Measurements from ENCODE around the gene CWC15.
"Not testable (repeated sequence)": the region's sequence is repeated elsewhere in the genome, so short reads cannot be mapped to it uniquely, and the experiment has no call there.

The CWC15 gene

DNA sequence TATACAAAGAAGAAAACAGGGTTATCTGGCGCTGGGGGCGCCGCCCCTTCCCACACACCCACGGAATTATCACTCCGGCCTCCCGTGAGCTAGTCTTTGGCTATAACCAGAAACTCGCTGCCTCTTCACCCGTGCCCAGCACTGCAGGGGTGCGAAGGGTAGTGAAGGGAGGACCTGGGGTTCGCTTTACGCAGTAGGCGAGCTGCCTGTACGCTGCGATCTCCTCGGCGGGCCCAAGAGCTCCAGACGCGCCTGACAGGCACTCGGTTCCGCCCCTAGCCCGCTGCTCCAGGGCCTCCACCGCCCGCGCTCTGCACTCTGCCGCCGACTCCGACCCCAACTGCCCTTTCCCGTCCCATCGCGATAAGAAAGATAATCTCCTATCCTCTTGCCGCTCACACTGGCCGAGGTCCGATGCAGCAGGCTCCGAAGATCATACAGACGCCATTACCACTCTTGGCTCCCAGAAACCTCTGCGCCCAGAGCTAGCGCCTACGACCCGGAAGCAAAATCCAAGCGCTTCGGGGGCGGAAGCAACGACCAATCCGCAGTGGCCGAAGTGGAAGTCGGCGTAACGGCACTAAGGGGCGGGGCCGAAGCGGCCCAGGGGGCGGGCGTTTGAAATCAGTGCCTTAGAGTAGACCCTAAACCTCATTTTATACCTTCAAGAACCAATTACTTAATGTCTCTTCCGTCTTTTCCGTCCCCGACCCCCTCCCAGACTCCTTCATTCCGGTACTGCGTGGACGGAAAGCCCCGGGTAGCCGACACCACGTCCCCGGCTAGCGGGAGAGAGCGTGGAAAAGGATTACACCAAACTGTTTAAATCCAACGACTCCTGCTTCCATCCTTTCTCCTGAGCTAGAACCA lies at the start of gene CWC15, which contains the start of gene KDM4D:
Gene CWC15 (minus strand): TSS at position 458 of the 870 bp plus-strand sequence. CDS start 1,371 bp downstream, outside the sequence.
Gene KDM4D (plus strand): TSS at position 611 of the 870 bp plus-strand sequence. CDS start 23,664 bp downstream, outside the sequence.
- peak; percentile 90 for DNase-seq (ENCODE audit: low read depth)

DNA sequence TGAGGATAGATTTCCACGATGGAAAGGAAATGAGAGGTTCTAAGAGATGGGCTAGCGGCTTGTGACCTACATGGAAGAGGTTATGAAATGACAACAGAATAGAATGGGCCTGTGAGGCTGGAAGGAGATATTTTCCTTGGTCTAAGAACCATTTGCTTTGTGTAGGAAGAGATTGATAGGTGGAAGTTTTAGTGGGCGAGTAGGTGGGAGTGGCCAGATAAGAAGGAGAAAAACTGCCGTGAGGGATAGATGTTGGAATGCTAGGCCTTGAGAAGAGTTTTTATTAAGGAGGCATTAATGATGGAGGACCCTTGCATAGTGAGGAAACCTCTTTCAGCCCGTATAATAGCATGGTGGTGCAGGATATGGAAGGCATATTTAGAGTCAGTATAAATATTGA lies 48.1 kb upstream of the CWC15 start:
- DNase-seq (ENCODE audit: low read depth) = not testable (repeated sequence)

DNA sequence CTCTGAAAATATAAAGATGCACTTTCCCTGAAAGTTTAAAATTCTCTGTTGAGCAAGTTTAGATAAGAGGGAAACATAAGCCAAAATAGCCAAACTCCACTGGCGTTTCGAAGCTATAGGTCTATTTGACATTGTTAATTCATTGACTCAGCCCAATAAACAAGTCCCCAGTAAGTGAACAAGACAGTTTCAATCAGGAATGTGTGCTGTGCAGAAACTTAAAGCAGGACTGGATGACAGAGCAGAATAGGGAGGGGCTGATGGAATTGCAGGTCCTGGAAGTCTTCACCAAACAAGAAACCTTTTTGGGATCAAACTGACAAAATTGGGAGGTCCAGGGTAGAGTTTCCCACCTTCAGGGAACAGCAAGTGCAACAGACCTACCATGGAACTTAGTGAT lies 42.8 kb upstream of the CWC15 start:
- DNase-seq (ENCODE audit: low read depth) = no peak

DNA sequence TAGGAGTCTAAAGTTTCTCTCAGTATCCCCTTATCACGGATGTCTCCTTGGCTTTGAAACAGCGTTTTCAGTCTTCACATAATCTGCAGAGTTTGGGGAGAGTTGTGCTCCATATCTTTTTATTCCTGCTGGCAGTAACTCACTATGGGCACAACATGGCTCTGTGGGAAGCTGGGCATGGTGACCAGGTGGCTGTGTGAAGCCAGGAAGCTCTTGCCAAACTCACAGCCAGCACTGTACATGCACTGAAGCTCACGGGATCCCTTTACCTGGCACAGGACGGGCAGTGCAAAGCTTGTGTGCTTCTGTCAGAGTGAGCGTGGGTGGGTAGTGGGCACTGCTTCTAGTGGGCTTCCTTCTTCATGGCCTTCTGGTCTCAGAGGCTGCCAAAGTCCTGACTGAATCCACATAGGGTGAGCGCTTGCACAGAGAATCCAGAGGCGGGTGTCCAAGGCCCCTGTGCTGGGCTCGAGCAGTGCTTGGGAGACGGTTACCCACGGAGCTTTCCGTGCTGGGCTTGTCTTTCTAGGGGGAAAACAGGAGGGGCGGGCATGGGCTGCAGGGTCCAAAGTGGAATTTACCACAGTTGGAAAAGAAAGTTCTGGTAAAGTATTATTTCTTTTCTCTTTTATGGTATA lies 40.9 kb upstream of the CWC15 start:
- DNase-seq (ENCODE audit: low read depth) = no peak

DNA sequence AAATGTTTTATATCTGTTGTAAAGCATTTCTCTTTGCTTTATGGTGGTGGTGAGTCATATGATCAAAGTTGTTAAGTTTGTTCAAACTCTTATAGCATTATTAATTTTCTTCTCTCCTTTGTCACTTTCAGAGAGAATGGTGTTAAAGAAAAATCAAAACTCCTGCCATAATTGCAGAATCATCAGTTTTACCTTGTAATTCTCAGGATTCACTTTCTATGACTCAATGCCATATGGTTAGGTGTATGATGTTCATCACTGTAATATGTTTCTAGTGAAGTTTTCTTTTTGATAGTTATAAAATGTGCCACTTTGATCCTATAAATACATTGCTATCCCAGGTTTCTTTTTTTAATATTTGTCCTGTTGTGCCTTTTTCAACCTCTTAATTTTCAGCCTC lies 38.0 kb upstream of the CWC15 start:
- no peak for DNase-seq (ENCODE audit: low read depth)

DNA sequence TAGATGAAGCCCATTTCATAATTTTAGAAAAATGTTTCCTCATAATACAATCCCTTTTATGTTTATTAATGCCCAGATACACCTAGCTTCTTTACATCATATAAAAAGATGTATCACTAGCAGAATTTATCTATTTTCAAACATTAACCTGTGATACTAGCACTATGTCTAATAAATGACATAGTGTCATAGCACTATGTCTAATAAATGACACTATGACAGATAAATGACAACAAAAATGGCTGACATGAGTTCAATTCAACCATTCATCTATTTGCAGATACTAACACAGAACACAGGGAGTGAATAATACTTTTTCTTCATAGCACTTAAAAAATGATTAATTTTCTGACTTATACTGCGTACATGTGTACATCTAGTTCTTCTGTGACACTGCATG lies 32.3 kb upstream of the CWC15 start:
- no peak for DNase-seq (ENCODE audit: low read depth)

DNA sequence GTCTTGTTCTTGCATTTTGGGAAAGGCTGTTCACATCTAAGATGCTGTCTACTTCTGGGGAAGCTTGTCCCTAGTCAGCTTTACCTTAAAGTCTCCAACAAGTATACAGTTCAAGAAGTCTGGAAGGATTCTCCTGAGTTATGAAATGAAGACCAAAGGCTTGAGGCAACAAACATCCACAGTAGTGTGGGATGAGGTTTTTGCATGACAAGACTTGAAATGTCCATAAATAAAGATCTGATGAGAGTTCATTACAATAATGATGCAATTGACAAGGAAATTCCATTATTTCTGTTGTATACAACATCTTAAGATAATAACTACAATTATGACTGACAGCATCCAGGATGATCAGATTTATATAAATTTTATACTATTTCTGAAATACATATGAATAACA lies 30.4 kb upstream of the CWC15 start:
- DNase-seq (ENCODE audit: low read depth) = no peak

DNA sequence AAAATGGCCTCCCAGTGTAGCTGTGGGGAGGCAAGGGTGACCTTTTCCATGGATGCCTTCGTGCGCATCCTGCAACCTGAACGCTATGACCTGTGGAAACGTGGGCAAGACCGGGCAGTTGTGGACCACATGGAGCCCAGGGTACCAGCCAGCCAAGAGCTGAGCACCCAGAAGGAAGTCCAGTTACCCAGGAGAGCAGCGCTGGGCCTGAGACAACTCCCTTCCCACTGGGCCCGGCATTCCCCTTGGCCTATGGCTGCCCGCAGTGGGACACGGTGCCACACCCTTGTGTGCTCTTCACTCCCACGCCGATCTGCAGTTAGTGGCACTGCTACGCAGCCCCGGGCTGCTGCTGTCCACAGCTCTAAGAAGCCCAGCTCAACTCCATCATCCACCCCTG lies 24.9 kb upstream of the CWC15 start:
- DNase-seq (ENCODE audit: low read depth) = no peak

DNA sequence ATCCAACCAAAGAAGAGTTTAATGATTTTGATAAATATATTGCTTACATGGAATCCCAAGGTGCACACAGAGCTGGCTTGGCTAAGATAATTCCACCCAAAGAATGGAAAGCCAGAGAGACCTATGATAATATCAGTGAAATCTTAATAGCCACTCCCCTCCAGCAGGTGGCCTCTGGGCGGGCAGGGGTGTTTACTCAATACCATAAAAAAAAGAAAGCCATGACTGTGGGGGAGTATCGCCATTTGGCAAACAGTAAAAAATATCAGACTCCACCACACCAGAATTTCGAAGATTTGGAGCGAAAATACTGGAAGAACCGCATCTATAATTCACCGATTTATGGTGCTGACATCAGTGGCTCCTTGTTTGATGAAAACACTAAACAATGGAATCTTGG lies 24.1 kb upstream of the CWC15 start:
- DNase-seq (ENCODE audit: low read depth) = no peak

DNA sequence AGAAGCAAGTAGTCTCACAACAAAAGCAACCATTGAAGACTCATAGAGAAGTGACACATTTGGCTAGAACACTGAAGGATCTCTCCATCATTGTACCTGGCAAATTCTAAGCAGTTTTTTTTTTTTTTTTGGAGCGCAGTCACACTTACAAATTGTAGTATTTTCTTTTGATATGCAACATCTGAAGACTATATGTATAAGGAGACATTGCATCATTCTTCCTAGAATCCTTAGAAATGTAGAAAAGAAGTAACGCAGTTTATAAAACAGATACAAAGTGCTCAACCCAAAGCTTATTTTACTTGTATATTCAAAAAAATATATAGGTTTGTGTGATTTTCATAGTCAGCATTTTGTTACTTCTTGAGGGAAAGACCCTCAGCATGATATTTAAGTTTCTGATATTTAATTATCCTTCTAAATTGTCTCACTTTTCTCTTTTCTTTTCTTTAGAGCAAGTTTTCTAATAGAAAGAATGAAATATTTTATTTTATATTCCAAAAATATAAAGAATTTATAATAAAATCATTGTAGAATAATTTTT lies 20.1 kb upstream of the CWC15 start:
- no peak for DNase-seq (ENCODE audit: low read depth)

DNA sequence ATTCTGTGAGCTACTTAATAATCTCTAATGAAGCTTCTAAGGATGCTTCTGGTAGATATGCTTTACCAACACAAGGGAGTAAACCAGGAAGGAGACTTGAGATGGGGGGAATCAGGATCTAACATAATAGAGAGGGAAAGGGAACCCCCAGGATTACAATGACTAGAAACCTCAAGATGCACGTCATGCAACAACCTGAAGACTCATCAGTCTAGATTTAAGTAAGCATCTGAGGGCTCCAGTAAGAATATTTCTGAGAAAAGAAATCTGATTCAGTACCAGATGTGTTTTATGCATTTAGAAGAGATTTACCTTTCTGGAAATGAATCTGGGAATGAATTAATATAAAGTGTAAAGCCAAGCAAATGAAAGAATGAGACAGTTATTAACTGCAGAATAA lies 15.4 kb upstream of the CWC15 start:
- no peak for DNase-seq (ENCODE audit: low read depth)

DNA sequence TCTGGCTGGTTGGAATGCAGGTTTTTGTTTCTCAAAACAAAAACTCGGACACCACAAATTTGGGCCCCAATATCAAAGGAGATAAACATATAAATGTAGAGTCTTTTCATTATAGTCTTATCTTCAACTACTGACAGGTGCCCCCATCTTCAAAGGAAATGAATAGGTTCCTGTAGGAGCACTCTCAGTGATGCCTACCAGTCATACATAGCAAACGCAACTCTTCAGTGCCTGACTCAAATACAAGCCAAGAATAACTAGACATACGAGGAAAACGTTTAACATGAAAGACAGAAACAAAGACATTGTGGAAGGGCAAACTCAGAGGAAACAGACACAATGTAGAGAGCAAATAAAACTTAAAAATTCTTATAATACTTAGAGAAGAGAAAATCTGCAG lies 14.0 kb upstream of the CWC15 start:
- no peak for DNase-seq (ENCODE audit: low read depth)

DNA sequence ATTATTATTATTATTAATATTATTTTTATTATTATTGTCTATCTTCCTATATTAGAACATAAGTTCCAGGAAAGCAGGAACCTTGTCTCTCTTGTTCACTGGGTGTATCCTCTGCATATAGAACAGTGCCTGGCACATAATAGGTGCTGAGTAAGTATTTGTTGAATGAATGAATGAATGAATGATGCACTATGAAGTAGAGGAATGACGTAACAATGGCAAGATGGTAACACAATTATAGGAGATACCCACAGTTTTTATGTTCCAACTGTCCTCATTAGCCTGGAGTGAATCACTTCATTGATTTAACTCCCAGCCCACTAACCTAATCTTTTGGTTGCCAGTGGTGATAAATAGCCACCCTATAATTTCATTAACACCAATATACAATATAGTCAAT lies 2.2 kb upstream of the CWC15 start:
- no peak for DNase-seq (ENCODE audit: low read depth)

DNA sequence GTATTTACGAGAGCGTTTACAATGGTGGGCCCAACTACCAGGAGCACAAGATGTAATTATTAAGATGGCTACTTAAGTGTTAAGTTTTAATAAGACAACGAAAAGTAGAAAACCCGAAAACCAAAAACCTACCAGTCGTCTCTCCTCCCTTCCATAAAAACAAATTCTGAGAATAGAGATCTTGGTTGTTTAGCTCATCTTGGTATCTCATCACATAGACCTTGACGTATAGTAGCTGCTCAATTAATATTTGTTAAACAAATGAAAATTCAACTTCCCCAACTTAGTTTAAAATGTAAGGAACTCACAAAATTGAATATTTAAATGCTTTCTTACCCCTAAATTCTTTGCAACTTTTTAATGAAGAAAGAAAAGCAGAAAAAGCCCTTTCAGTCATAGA lies 822 bp upstream of the CWC15 start:
- DNase-seq (ENCODE audit: low read depth) = no peak

DNA sequence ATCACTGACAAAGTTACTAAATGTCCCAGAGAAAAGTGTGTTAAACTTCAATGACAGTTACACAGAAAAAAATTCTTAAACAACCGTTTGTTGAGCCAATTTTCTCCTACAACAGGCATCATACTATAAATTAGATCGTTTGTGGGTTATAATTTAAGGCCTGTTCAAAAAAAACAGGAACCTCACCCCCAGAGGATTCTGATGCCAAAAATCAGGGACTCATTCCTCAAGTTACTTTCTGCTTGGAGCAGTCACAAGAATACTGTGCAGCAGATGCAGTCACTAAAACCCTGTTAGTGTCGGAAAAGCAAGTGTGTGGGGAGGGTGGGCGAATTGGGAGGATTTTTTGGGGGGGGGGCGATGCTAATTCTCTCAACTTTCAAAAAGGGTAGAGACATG lies 657 bp downstream of the CWC15 start:
- no peak for DNase-seq (ENCODE audit: low read depth)

DNA sequence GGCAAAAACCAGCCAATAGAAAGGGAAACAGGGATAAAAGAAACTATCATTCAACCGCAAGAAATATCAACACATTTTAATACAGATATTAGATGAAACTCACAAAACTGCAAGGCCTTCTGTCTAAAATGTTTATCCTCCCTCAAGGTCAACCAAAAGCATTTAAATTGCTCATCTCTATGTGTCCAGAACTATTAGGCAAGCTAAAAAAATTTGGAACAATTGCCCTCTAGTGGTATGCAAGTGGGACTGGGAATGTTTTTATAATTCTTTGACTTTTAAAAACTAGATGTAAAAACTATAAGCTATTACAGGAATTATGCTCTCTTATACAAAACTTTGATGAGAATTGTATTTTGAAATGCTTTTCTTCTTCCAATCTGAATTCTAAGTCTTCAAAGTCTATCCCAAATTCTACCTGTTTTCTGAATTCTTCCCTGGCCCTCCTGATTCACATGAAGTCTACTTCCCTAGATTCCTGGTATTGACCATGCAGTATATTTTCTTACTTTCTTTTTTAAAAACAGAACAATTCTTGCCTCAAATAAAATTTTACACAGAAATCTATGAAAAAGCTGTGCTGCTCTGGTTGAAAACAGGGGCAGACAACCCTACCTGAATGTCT lies 4.9 kb downstream of the CWC15 start:
- no peak for DNase-seq (ENCODE audit: low read depth)

DNA sequence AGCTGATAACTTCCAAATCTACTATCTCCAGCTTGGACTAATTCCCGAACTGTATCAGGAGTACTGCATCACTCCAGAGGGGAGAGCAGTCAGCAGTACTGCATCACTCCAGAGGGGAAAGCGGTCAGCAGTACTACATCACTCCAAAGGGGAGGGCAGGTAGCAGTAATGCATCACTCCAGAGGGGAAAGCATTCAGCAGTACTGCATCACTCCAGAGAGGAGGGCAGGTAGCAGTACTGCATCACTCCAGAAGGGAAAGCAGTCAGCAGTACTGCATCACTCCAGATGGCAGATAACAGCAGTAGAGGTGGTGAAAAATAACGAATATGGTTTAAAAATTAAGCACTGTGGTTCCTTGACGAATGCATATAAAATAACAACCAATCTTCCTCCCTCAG lies 8.4 kb downstream of the CWC15 start:
- DNase-seq (ENCODE audit: low read depth) = no peak

DNA sequence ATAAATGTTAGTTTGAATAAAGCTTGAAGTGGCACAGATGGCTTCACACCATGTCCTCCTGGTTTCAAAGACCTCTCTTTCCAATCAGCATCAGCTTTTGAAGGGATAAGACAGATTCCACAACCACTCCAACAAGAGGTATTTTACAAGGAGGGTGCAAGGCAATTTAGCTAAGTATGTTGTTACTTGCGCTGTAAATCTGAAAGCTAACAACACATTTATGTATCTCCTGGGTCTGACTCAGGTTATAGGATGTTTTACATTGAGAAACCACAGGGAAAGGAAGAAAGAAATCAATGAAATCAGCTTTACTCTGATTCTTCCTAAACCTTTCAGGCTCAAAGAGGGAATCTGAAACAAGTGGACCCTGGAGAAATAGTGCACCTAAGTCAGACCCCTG lies 12.1 kb downstream of the CWC15 start:
- no peak for DNase-seq (ENCODE audit: low read depth)

DNA sequence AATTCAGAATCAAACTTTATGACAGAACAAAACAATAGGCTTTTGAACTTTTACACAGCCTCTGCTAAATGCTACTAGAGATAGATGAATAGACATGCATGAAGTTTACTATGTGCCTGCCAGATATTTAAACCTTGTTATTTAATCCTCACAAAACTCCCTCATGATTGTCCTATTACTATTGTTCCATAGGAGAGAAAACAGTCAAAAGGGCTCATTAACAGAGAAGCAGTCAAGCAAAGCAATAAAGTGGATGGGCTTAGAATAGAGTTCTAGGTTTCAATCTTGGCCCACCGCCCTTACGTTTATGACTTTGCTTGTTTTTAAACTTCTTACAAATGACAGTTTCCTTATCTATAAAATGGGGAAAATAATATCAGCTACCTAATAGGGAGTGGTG lies 12.9 kb downstream of the CWC15 start:
- DNase-seq (ENCODE audit: low read depth) = no peak

DNA sequence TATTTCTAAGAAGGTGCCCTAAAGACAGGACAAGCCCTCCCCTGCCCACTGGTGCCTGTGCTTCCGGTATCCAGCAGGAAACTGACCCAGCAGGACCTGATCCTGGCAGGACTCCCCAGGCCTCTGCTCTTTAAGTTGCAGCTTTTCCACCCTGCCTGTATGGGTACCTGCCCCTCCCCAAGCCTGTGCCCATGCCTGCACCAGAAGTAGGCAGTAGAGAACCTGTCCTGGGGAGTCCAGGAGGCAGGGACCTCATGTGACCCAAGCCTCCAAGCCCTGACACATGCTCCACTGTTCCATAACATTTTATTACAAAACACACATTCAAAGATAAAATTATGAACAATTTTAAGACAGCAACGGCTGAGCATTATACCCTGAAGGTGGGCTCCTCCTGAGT lies 14.2 kb downstream of the CWC15 start:
- no peak for DNase-seq (ENCODE audit: low read depth)

DNA sequence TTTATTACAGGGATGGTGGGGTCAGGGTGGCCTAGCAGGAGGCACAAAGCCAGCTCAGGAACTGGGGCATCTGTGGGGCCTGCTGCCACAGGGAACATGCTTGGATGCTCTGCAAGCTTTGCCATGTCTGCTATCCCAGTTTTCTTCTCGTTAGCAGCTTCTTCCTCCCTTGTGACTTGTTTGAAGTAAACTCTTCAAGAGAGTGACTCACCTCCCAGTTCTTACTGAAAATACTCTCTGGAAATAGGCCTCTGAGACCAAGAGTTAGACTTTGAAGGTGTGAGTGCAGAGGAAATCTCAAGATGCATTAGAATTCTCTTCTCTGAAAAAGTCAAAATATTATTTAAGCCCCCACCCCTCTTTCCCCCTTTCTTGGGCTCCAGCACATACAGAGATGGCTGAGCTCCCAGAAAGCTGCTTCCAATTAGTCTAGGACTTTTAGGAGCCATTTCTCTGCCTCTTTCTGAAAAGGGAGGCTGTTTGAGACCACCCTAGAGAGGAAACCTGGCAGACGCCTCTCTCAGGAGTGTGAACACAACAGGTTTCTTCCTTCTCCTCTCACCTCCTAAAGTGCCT lies 15.1 kb downstream of the CWC15 start:
- no peak for DNase-seq (ENCODE audit: low read depth)

DNA sequence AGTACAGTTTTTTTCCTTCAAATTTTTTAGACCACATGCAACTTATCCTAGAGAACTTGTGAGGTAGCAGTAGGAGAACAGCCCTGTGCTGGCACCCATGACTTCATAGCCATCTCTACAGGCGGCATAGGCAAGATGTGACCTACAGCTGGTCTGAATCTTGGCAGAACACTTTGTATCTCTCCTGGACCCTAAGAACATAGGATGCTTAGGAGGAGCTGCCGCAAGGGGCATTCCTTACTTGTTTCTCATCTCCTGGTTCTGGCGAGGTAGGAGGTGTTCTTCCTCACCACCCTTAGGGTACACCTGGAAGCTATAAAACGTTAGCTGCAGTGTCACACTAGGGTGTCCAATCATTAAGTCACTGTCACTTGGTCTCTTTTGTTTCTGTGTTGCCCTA lies 16.4 kb downstream of the CWC15 start:
- no peak for DNase-seq (ENCODE audit: low read depth)

DNA sequence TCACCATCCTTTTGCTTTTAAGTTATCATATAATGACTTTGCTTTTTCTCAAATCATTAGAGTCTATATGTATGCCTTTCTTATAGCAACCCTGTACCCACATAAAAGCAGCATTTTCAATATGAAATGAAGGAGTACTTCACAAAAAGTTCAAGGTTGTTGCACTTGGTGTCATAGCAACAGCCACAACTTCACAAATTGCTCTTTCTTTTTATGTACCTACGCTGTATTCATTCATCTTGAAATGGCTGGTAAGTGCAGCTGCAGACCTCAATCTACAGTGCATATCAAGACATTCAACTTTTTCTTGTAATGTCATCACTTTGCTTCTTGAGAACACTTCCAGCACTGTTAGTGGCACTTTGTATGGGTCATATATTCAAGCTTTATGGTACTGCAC lies 18.6 kb downstream of the CWC15 start:
- no peak for DNase-seq (ENCODE audit: low read depth)

All from stimulated activated CD8-positive, alpha-beta memory T cell treated with anti-CD3 and anti-CD28 coated beads, Interleukin-4, amount 100 ng/mL, for 24 hours (primary cell).